ENCODE measurements around the gene PTPN2.

Gene PTPN2

GRCh38 chr18:12803069-12803936, 80.7 kb downstream of the PTPN2 start:
- TF ChIP-seq, protein P1, sequence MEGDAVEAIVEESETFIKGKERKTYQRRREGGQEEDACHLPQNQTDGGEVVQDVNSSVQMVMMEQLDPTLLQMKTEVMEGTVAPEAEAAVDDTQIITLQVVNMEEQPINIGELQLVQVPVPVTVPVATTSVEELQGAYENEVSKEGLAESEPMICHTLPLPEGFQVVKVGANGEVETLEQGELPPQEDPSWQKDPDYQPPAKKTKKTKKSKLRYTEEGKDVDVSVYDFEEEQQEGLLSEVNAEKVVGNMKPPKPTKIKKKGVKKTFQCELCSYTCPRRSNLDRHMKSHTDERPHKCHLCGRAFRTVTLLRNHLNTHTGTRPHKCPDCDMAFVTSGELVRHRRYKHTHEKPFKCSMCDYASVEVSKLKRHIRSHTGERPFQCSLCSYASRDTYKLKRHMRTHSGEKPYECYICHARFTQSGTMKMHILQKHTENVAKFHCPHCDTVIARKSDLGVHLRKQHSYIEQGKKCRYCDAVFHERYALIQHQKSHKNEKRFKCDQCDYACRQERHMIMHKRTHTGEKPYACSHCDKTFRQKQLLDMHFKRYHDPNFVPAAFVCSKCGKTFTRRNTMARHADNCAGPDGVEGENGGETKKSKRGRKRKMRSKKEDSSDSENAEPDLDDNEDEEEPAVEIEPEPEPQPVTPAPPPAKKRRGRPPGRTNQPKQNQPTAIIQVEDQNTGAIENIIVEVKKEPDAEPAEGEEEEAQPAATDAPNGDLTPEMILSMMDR (IDR thresholded peaks at IDR 0.05; ENCODE audit: low read depth, low read length), result no peak
- DNase-seq (ENCODE audit: extremely low read depth, low read depth), result no peak

DNA sequence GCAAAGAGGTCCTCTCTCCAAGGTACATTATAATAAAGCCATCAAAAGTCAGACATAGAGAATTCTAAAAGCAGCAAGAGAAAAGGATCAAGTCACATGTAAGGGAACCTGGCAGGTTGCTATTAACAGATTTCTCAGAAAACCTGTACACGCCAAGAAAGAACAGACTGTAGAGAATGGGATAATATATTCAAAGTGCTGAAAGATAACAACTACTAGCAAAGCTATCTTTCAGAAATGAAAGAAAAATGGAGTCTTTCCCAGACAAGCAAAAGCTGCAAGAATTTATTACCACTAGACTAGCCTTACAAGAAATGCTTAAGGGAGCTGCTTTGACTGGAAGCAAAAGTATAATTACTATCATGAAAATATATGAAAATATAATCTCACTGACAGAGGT, 81.5 kb downstream of the PTPN2 start:
- no peak for DNase-seq (ENCODE audit: extremely low read depth, low read depth)
- TF ChIP-seq, protein P1 (IDR thresholded peaks at IDR 0.05; ENCODE audit: low read depth, low read length), result no peak

- TF ChIP-seq, protein P1 (IDR thresholded peaks at IDR 0.05; ENCODE audit: low read depth, low read length), result no peak
- DNase-seq (ENCODE audit: extremely low read depth, low read depth), result no peak
Observed at GRCh38 chr18:12796448-12796847, 87.6 kb downstream of the PTPN2 start.

- DNase-seq (ENCODE audit: extremely low read depth, low read depth), result no peak
- TF ChIP-seq, protein P1 (IDR thresholded peaks at IDR 0.05; ENCODE audit: low read depth, low read length), result no peak
Observed at GRCh38 chr18:12791610-12792009, 92.4 kb downstream of the PTPN2 start.

- TF ChIP-seq, protein P1 (IDR thresholded peaks at IDR 0.05; ENCODE audit: low read depth, low read length), result no peak
- no peak for DNase-seq (ENCODE audit: extremely low read depth, low read depth)
Observed at GRCh38 chr18:12786669-12787068, 97.4 kb downstream of the PTPN2 start.

GRCh38 chr18:12783524-12783923, 100.5 kb downstream of the PTPN2 start:
- TF ChIP-seq, protein P1 (IDR thresholded peaks at IDR 0.05; ENCODE audit: low read depth, low read length), result no peak
- DNase-seq (ENCODE audit: extremely low read depth, low read depth), result no peak

- TF ChIP-seq, protein P1 (IDR thresholded peaks at IDR 0.05; ENCODE audit: low read depth, low read length), result no peak
- DNase-seq (ENCODE audit: extremely low read depth, low read depth), result no peak
Observed at GRCh38 chr18:12782521-12782920, 101.5 kb downstream of the PTPN2 start.

Data from AG09319 (cell line).